Hindlimb muscle (tissue), 1 donor: Measurements from ENCODE around the gene BTBD18. TPM values are rescaled to one million over a fixed set of nuclear protein-coding genes. Genes with fewer than 3 reads are reported as not detected.
A peak's percentile ranks its signal among the peaks of the same experiment; 100 is the strongest.

Source experiments
- DNase-seq: peaks from one replicate; pipeline ENCODE4 v3.0.0-alpha.2; 2013
- polyA plus RNA-seq: library from polyadenylated mRNA; unstranded; fragments of 120-200 nt; gene quantifications from one replicate; pipeline ENCODE4 v1.2.1, GENCODE V29; 2013; ENCODE audit not compliant: insufficient read length

BTBD18 gene
- polyA plus RNA-seq, 1 donor: 0.15 TPM

DNA sequence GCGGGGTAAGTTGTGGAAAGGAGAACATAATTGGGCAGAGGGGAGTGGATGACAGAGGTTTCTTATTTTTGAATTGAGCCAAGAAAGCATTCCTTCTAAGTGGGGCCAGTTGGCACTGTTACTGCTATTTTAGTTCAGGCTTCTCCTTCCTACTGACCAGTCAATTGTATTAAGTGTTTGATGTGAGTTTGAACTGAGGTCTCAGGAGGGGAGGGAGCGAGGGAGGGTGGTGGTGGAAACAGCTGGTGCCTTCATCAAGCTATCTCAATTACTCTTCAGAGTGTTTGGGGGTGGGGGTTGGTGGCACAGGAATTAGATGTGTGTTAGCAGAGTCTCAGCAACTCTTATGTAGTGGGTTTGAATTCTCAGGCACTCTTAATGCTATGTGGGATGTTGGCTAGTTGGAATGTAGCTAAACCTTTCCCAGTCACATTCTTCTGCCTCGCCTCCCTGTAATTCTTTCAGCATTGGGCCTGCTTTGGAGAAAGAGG, 24.5 kb upstream of the BTBD18 start:
- DNase-seq: no peak

GRCh38 chr11:57775491-57775890, 23.9 kb upstream of the BTBD18 start:
- DNase-seq: no peak

DNA sequence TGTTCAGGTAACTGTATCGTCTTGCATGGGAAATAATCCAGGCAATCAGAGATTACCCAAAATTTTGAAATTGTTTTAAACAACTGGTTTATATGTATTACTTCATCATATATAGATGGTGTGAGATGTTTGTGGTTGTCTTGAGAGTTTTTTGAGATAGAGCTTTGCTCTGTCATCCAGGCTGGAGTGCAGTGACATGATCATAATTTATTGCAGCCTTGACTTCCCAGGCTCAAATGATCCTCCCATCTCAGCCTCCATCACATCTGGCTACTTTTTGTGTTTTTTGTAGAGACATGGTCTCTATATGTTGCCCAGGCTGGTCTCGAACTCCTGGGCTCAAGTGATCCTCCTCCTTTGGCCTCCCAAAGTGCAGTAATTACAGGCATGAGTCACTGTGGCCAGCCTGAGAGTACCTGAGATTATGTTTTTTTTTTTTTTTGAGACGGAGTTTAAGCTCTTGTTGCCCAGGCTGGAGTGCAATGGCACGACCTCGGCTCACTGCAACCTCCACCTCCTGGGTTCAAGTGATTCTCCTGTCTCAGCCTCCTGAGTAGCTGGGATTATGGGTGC, 21.5 kb upstream of the BTBD18 start:
- DNase-seq: no peak

GRCh38 chr11:57772562-57772961, 20.9 kb upstream of the BTBD18 start:
- no peak for DNase-seq

DNA sequence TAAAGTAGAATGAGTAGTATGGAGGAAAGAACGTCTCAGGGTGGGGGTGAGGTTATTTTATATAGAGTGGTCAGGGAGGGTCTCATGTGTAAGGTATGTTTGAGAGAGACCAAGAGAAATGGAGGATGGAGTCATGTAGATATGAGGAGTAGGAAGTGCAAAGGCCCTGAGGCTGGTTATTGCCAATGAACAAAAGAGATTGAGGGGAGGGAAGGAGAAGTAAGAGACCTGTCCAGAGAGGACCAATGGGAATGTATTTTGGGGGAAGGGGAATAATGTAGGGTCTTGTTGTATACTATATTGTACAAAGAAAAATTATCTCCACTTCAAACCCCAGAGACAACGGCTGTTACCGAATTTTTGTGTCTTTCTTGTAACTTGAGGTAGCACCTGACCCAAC, 19.7 kb upstream of the BTBD18 start:
- no peak for DNase-seq

GRCh38 chr11:57770793-57771192, 19.2 kb upstream of the BTBD18 start:
- DNase-seq: no peak

- no peak for DNase-seq
These were observed 13.4 kb upstream of the BTBD18 start for GRCh38 chr11:57764972-57765371.

DNA sequence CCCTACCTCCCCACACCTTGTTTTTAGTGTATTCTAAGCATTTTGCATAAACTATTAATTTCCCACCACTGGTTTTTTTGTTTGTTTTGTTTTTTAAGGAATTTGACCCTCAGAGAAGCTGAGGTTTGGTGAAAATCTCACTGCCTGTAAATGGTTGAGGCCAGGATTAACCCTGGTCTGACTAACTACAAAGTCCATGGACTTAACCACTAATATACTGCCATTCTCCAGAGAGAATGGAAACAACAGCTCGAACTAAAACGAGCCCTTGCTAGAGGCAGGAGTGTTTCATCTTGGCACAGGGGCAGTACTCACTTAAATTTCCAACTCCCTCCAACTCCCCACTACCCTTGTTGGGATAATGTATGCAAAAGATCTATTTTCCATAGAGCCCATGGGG, 12.9 kb upstream of the BTBD18 start:
- DNase-seq: no peak

DNA sequence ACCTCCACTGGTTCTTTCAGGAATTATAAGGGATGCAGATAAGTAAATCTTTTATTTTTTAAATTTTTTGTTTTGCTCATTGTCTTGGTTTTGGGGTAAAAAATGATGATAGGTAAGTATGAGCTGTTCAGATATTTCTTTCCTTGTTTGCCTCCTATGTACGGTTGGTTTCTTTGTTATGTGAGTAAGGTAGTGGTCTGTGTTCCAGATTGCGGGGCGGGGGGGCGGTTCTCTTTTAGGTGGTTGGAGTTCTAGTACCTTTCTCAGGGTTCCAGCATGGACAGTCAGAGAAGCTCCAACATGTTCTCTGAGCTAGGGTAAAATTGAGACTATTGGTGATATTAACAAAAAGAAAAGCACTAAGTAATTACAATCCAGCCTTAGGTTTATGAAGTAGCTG, 12.4 kb upstream of the BTBD18 start:
- no peak for DNase-seq

DNA sequence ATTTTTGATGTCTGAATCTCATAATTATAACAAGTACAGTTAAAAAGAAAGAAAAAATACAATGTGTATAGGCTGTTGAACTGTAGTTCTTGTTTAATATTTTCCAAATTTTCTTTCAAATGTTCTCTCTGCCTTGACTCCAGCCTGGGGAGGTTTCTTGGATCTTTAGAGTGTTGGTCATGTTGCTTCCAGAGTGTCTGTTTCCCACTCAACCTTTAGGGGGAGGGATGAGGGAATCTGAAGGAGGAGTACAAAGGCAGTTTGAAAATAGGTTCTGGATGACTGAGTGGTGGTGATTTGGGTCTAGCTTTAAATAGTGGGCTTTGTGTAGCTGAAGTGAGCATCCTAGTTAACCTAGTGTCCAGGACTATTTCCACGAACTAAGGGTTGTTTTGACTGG, 11.9 kb upstream of the BTBD18 start:
- DNase-seq: no peak

GRCh38 chr11:57762235-57762861, 10.7 kb upstream of the BTBD18 start:
- no peak for DNase-seq

- DNase-seq: peak; percentile 95
These were observed 9.9 kb upstream of the BTBD18 start, which contains the start of gene CTNND1 for GRCh38 chr11:57761301-57762234. CTNND1 (plus strand) TSS chr11:57761802; CDS start chr11:57791479, 29,677 bp downstream.

DNA sequence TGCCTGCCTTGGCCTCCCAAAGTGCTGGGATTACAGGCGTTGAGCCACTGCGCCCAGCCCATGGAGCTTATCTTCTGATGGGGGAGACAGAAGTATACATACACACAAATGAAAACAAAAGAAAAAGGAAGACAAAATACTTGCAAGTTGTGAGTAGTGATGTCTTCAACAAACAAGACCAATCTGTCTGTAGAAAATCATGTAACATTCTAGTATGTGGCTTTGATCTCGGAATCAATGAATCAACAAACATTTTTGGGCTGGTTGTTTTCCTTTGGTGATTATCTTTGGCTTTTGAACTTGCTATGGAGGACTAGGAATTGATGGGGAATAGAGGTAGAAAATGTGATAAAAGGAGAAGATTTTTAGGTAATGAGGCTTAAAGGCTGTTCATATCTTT, 6.6 kb upstream of the BTBD18 start:
- no peak for DNase-seq

DNA sequence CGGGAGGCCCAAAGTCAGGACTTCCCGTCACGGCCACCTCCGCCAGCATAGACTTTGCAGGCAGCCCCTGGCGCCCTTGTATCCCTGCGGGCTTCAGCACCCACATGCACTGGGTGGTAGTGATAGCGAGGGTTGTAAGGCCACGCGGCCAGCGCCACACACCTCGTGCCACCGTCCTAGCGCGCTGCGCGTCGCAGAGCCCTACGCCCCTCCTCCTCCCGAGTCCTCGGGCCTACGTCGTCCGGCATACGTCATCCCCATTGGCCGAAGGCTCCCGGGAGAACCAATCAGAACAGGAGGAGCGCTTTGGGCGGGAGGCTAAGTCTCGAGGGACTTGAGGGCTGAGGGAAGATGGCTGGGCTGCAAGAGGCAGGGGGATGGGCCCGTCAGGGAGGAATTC, 1.3 kb upstream of the BTBD18 start:
- DNase-seq: no peak

DNA sequence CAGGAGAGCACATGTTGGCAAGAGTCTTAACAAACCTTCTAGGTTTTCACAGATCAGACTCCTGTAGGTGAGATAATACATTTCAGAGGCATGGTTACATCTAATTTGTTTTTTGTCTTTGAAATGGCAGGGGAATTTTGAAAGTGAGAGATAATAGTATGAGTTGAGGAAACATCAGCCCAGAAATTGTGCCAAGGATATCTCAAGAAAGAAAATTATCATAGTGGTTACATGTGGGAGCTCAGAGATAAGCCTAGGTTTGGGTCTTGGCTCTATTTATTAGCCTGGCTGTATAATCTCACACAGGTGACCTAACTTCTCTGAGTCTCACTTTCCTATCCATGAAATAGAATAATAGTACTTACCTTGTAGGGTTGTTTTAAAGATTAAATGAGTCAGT, 443 bp downstream of the BTBD18 start:
- DNase-seq: no peak

- DNase-seq: no peak
These were observed 4.7 kb downstream of the BTBD18 start for GRCh38 chr11:57746920-57747319.

DNA sequence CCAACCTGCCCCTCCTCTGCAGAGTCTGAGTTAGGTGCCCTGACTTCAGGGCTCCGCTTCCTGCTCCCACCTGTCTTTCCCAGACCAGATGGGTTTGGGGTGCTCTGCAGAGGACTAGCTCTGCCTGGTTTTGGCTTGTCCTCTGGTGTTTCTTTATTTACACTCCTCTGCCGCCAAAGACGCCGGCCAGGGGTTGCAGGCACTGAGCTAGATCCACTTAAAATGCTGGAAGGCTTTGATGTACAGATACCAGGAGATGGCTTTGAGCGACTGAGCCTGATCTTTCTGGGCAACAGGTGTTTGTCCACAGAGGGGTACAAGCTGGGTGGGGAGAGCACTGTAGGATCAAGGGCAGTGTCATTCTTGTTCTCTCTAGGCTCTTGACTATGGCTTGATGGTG, 6.4 kb downstream of the BTBD18 start:
- DNase-seq: no peak

GRCh38 chr11:57744357-57744756, 7.3 kb downstream of the BTBD18 start:
- DNase-seq: no peak

- DNase-seq: no peak
These were observed 9.5 kb downstream of the BTBD18 start for GRCh38 chr11:57742087-57742452.

DNA sequence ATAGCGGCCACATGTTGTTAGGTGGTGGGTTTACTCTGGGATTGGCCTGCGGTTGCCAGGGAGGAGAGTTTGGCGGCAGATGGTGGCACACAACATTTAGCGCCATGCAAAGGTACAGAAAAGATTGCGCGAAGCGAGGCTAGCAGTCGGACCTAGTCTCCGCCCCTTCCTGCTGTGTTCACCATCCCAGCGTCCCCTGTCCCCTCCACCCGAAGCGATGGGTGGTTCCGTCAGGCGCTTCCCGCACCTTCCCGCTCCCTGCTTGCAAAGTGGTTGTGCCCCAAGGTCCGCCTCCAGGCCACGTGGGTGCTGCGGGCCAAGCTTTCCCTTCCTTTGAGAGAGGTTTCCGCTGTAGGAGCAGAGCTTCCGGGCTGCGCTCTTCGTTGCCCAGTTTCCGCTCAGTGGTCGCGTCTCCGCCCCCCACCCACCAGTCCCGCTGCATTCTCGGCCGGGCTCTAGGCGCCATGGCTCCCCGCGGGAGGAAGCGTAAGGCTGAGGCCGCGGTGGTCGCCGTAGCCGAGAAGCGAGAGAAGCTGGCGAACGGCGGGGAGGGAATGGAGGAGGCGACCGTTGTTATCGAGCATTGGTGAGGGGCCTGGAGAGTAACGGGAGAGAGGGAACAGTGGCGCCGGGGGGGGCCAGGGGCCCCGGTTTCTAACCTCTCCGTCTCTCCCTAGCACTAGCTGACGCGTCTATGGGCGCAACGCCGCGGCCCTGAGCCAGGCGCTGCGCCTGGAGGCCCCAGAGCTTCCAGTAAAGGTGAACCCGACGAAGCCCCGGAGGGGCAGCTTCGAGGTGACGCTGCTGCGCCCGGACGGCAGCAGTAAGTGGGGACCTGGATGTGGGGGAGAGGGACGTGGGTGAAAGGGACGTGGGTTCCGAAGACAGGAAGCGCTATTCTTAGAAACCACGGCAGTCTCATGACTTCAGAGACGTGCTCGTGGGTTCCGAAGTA, 10.2 kb downstream of the BTBD18 start, which contains the start of gene SELENOH:
SELENOH (plus strand) TSS at position 360 of the 955 bp plus-strand sequence; CDS start at position 465, 105 bp downstream.
- DNase-seq: peak; percentile 96

GRCh38 chr11:57735619-57736298, 15.9 kb downstream of the BTBD18 start:
- no peak for DNase-seq

GRCh38 chr11:57732661-57733060, 19.0 kb downstream of the BTBD18 start:
- DNase-seq: no peak
